PFSK-1 (cell line): ENCODE measurements around the gene EXOC4.

Experiments
- POLR2AphosphoS5 ChIP-seq: IDR thresholded peaks from 2 replicates; pipeline ENCODE4 v1.6.1; 2012; ENCODE audit warnings: low read depth, mild to moderate bottlenecking, control low read depth, low read length, moderate library complexity
- SIN3A ChIP-seq: IDR thresholded peaks from 2 replicates; pipeline ENCODE4 v1.6.1; 2012; ENCODE audit warnings: mild to moderate bottlenecking, low read length, moderate library complexity, borderline replicate concordance; ENCODE audit not compliant: insufficient read depth

- TF ChIP-seq SIN3A (no peak), POLR2AphosphoS5 (no peak)
Observed at GRCh38 chr7:133272336-133272735, 19.5 kb downstream of the EXOC4 start.
